Gastrocnemius medialis (tissue), 4 donors: ENCODE results near the gene MANF.

Experiments used
- POLR2A ChIP-seq, 2 donors: fragments of 450-650 bp; IDR thresholded peaks; one replicate each; pipeline ENCODE4 v1.6.1; 2017; ENCODE audit warnings: antibody characterized with exemption in 2 of 2, mild to moderate bottlenecking in 2 of 2, moderate library complexity in 2 of 2
- TF ChIP-seq, protein P1 (sequence below), 5 experiments: fragments of 450-650 bp in 3 of 5; fragments of 200-600 bp in 2 of 5; sonication (generic) in 2 of 5; IDR thresholded peaks in 4 of 5; conservative IDR thresholded peaks in 1 of 5; 1 replicate in 4 of 5; 2 replicates in 1 of 5; pipeline ENCODE4 v1.5.1; 2016 to 2019; ENCODE audit warnings: antibody characterized with exemption in 5 of 5, mild to moderate bottlenecking in 3 of 5, moderate library complexity in 3 of 5

DNA sequence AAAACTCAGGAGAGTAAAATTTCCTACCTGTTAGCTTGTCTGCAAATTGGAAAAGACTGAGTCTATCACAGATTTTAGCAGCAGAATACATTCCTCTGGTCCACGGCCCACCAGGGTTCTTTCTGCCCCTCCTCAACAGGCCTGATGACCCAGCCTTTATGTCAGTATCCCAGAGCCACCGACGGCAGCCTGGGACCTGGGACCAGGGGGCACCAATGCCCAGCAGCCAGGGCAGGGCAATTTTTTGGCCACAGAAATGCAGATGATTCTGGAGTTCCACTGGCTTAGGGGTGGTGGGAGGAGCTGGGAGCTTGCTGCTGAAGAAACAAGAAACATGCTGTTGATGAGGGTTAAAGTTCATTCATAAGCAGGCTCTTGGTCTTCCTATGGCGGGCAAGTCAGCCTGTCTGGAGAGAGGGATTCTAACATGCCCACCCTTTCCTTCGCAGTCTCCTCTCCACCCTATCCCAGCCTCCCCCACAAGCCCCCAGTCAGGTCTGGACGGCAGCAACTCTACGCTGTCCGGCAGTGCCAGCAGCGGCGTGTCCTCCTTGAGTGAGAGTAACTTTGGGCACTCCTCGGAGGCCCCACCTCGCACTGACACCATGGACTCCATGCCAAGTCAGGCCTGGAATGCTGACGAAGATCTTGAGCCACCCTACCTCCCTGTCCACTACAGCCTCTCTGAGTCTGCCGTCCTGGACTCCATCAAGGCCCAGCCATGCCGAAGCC is 4.3 kb upstream of the MANF start:
- TF ChIP-seq, protein P1, sequence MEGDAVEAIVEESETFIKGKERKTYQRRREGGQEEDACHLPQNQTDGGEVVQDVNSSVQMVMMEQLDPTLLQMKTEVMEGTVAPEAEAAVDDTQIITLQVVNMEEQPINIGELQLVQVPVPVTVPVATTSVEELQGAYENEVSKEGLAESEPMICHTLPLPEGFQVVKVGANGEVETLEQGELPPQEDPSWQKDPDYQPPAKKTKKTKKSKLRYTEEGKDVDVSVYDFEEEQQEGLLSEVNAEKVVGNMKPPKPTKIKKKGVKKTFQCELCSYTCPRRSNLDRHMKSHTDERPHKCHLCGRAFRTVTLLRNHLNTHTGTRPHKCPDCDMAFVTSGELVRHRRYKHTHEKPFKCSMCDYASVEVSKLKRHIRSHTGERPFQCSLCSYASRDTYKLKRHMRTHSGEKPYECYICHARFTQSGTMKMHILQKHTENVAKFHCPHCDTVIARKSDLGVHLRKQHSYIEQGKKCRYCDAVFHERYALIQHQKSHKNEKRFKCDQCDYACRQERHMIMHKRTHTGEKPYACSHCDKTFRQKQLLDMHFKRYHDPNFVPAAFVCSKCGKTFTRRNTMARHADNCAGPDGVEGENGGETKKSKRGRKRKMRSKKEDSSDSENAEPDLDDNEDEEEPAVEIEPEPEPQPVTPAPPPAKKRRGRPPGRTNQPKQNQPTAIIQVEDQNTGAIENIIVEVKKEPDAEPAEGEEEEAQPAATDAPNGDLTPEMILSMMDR (IDR thresholded peaks at IDR 0.05 in 4 of 5, conservative IDR thresholded peaks at IDR 0.05 in 1 of 5), result no peak
- no peak for TF ChIP-seq POLR2A (IDR thresholded peaks at IDR 0.05)
